Ishikawa (cell line): ENCODE data around the gene PHF19.

Experiments used
- CEBPB ChIP-seq: IDR thresholded peaks from 2 replicates; pipeline ENCODE4 v1.6.1; 2012
- CREB1 ChIP-seq: IDR thresholded peaks from 2 replicates; pipeline ENCODE4 v1.6.1; 2012; ENCODE audit warnings: low read depth
- EGR1 ChIP-seq: IDR thresholded peaks from 2 replicates; pipeline ENCODE4 v1.6.1; 2012
- EP300 ChIP-seq: IDR thresholded peaks from 2 replicates; pipeline ENCODE4 v1.6.1; 2012; ENCODE audit warnings: borderline replicate concordance
- FOXM1 ChIP-seq: IDR thresholded peaks from 2 replicates; pipeline ENCODE4 v1.6.1; 2012; ENCODE audit warnings: low read depth, borderline replicate concordance
- NFIC ChIP-seq: IDR thresholded peaks from 2 replicates; pipeline ENCODE4 v1.6.1; 2012
- RAD21 ChIP-seq: IDR thresholded peaks from 2 replicates; pipeline ENCODE4 v1.6.1; 2012; ENCODE audit warnings: low read depth
- TAF1 ChIP-seq: IDR thresholded peaks from 2 replicates; pipeline ENCODE4 v1.6.1; 2012; ENCODE audit warnings: low read depth, mild to moderate bottlenecking
- TCF12 ChIP-seq: IDR thresholded peaks from 2 replicates; pipeline ENCODE4 v1.6.1; 2012; ENCODE audit warnings: low read depth
- TEAD4 ChIP-seq: IDR thresholded peaks from 2 replicates; pipeline ENCODE4 v1.6.1; 2012
- USF1 ChIP-seq: IDR thresholded peaks from 2 replicates; pipeline ENCODE4 v1.6.1; 2012
- YY1 ChIP-seq: IDR thresholded peaks from 2 replicates; pipeline ENCODE4 v1.6.1; 2012; ENCODE audit warnings: low read depth
- ZBTB7A ChIP-seq: IDR thresholded peaks from 2 replicates; pipeline ENCODE4 v1.6.1; 2012; ENCODE audit warnings: low read depth
- TF ChIP-seq, protein P1 (sequence below): IDR thresholded peaks from 2 replicates; pipeline ENCODE4 v1.6.1; 2012
- TF ChIP-seq, protein P2 (sequence below): IDR thresholded peaks from 2 replicates; pipeline ENCODE4 v1.6.1; 2012; ENCODE audit warnings: low read depth, mild to moderate bottlenecking

Gene PHF19

GRCh38 chr9:120891884-120892747, 15.1 kb upstream of the PHF19 start:
- no peak for TF ChIP-seq ZBTB7A
- TF ChIP-seq, protein P1, sequence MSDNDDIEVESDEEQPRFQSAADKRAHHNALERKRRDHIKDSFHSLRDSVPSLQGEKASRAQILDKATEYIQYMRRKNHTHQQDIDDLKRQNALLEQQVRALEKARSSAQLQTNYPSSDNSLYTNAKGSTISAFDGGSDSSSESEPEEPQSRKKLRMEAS: no peak
- TF ChIP-seq YY1: no peak
- no peak for TF ChIP-seq NFIC

GRCh38 chr9:120891245-120891883, 14.4 kb upstream of the PHF19 start:
- TF ChIP-seq USF1 (no peak), CREB1 (no peak), FOXM1 (no peak), CEBPB (no peak), EP300 (no peak), ZBTB7A (no peak), TCF12 (no peak), YY1 (no peak), RAD21 (no peak), NFIC (no peak), TAF1 (no peak), EGR1 (no peak), TEAD4 (no peak)
- TF ChIP-seq, protein P2, sequence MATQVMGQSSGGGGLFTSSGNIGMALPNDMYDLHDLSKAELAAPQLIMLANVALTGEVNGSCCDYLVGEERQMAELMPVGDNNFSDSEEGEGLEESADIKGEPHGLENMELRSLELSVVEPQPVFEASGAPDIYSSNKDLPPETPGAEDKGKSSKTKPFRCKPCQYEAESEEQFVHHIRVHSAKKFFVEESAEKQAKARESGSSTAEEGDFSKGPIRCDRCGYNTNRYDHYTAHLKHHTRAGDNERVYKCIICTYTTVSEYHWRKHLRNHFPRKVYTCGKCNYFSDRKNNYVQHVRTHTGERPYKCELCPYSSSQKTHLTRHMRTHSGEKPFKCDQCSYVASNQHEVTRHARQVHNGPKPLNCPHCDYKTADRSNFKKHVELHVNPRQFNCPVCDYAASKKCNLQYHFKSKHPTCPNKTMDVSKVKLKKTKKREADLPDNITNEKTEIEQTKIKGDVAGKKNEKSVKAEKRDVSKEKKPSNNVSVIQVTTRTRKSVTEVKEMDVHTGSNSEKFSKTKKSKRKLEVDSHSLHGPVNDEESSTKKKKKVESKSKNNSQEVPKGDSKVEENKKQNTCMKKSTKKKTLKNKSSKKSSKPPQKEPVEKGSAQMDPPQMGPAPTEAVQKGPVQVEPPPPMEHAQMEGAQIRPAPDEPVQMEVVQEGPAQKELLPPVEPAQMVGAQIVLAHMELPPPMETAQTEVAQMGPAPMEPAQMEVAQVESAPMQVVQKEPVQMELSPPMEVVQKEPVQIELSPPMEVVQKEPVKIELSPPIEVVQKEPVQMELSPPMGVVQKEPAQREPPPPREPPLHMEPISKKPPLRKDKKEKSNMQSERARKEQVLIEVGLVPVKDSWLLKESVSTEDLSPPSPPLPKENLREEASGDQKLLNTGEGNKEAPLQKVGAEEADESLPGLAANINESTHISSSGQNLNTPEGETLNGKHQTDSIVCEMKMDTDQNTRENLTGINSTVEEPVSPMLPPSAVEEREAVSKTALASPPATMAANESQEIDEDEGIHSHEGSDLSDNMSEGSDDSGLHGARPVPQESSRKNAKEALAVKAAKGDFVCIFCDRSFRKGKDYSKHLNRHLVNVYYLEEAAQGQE: no peak
- TF ChIP-seq, protein P1: no peak

GRCh38 chr9:120890320-120891244, 13.6 kb upstream of the PHF19 start:
- no peak for TF ChIP-seq NFIC
- TF ChIP-seq CREB1: no peak
- no peak for TF ChIP-seq TAF1
- no peak for TF ChIP-seq ZBTB7A
- no peak for TF ChIP-seq TCF12

DNA sequence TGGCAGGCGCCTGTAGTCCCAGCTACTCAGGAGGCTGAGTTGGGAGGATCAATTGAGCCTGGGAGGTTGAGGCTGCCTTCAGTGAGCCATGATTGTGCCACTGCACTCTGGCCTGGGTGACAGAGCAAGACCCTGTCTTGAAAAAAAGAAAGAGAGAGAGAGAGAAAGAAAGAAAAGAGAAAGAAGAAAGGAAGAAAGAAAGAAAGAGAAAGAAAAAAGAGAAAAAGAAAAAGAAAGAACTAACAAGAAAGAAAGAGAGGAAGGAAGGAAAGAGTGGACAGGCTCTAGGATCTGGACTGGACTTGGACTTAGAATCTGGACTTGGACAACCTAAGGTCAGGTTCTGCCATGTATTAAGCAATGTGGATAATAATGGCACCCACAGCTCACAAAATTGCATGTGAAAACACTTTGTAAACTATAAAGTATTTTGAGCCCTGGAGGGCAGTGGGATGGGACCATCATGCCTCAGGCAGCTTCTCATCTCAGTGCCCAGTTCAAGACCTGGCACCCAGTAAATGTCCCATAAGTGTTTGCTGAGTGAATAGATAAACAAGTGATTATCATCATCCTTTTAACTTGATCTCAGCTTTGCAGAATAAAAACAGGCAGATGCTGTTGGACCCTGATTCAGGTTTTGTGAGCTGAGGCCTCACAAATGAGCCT, 12.8 kb upstream of the PHF19 start:
- TF ChIP-seq EP300 (no peak), ZBTB7A (no peak), TEAD4 (no peak), CEBPB (no peak), TAF1 (no peak), YY1 (no peak), FOXM1 (no peak), EGR1 (no peak), TCF12 (no peak), USF1 (no peak), RAD21 (no peak), CREB1 (no peak), NFIC (no peak)
- TF ChIP-seq, protein P1: no peak
- TF ChIP-seq, protein P2: no peak
